Measurements from ENCODE around the gene BMS1. TPM values are rescaled to one million over a fixed set of nuclear protein-coding genes. Genes with fewer than 3 reads are reported as not detected.
"Not testable (repeated sequence)": the region's sequence is repeated elsewhere in the genome, so short reads cannot be mapped to it uniquely, and the experiment has no call there.

Gene BMS1
- total RNA-seq, 1 donor from 2014 or later: 14.1 TPM

GRCh38 chr10:42830237-42830636 lies 47.6 kb downstream of the BMS1 start:
- Mint-ChIP-seq H3K27ac (ENCODE audit: unreplicated experiment) (no peak overlapping the region), H3K4me3 (ENCODE audit: unreplicated experiment) (no peak overlapping the region), H3K9me3 (ENCODE audit: low read depth) (no peaks in the 10 kb centered on the region), H3K4me1 (ENCODE audit: low read depth) (no peaks in the 10 kb centered on the region), H3K27me3 (ENCODE audit: low read depth) (no peaks in the 10 kb centered on the region), H3K36me3 (ENCODE audit: low read depth) (peaks cover 29% of the 10 kb centered on the region)
- no peak for DNase-seq (ENCODE audit: low spot score)
- no peak for TF ChIP-seq CTCF (IDR thresholded peaks at IDR 0.05)

DNA sequence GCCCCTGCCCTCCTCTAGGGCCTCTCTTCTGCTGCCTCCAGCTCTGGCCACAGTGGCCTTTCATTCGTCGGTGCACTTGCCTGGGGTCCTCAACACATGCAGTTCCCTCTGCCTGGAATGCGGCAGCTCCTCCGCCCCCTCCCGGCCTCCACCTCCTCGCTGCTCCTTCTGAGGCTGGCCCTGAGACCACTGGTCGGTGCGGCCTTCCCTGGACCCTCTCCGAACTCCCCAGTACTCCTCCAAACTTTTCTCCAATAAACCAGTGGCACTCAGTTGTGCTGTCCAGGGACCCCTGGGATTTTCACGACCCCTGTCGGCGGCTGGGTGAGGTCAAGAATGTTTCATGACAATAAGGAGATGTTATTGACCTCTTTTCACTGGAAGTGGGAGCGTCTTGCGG lies 53.5 kb downstream of the BMS1 start:
- no peak overlapping the region for H3K27ac Mint-ChIP-seq (ENCODE audit: unreplicated experiment)

GRCh38 chr10:42836771-42837468 lies 54.3 kb downstream of the BMS1 start:
- peaks cover 4% of the 10 kb centered on the region for H3K36me3 Mint-ChIP-seq (ENCODE audit: low read depth)
- H3K27ac Mint-ChIP-seq (ENCODE audit: unreplicated experiment): no peak overlapping the region
- no peak for DNase-seq (ENCODE audit: low spot score)
- H3K9me3 Mint-ChIP-seq (ENCODE audit: low read depth): peaks cover 6% of the 10 kb centered on the region
- H3K4me1 Mint-ChIP-seq (ENCODE audit: low read depth): no peaks in the 10 kb centered on the region
- no peak overlapping the region for H3K4me3 Mint-ChIP-seq (ENCODE audit: unreplicated experiment)
- no peak for TF ChIP-seq CTCF (IDR thresholded peaks at IDR 0.05)
- no peaks in the 10 kb centered on the region for H3K27me3 Mint-ChIP-seq (ENCODE audit: low read depth)

More for the DNA sequence above, 53.5 kb downstream of the BMS1 start:
- H3K9me3 Mint-ChIP-seq (ENCODE audit: low read depth): peaks cover 6% of the 10 kb centered on the region
- no peaks in the 10 kb centered on the region for H3K4me1 Mint-ChIP-seq (ENCODE audit: low read depth)
- H3K27me3 Mint-ChIP-seq (ENCODE audit: low read depth): no peaks in the 10 kb centered on the region
- H3K36me3 Mint-ChIP-seq (ENCODE audit: low read depth): peaks cover 10% of the 10 kb centered on the region
- TF ChIP-seq CTCF (IDR thresholded peaks at IDR 0.05): no peak
- DNase-seq (ENCODE audit: low spot score): no peak
- no peak overlapping the region for H3K4me3 Mint-ChIP-seq (ENCODE audit: unreplicated experiment)

DNA sequence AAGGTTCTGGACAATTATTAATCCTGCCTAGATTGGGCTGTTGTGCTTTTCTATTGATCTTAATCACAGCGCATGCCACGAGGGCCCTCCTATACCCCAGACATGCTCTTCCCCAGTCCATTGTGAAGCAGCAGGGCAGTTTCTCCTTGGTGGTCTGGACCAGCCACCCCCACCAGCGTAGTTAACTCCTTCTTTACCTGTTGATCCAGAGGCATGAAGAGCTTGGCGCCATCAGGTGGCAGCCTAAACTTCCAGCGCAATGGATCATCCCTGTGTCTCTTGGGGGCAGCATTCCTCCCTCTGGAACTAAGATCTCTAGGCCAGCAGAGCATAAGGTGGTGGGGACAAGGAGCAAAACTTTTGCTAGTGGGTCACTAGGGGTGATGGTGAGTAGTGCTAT lies 62.2 kb downstream of the BMS1 start:
- not testable (repeated sequence) for H3K4me3 Mint-ChIP-seq (ENCODE audit: unreplicated experiment); H3K9me3 Mint-ChIP-seq (ENCODE audit: low read depth); H3K27me3 Mint-ChIP-seq (ENCODE audit: low read depth); H3K4me1 Mint-ChIP-seq (ENCODE audit: low read depth); H3K27ac Mint-ChIP-seq (ENCODE audit: unreplicated experiment); DNase-seq (ENCODE audit: low spot score); H3K36me3 Mint-ChIP-seq (ENCODE audit: low read depth)

DNA sequence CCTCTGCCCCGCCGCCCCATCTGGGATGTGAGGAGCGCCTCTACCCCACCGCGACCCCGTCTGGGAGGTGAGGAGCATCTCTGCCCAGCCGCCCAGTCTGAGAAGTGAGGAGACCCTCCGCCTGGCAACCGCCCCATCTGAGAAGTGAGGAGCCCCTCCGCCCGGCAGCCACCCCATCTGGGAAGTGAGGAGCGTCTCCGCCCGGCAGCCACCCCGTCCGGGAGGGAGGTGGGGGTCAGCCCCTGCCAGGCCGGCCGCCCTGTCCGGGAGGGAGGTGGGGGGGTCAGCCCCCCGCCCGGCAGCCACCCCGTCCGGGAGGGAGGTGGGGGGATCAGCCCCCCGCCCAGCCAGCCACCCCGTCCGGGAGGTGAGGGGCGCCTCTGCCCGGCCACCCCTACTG lies 64.7 kb downstream of the BMS1 start:
- not testable (repeated sequence) for H3K9me3 Mint-ChIP-seq (ENCODE audit: low read depth); H3K27ac Mint-ChIP-seq (ENCODE audit: unreplicated experiment); H3K36me3 Mint-ChIP-seq (ENCODE audit: low read depth); DNase-seq (ENCODE audit: low spot score); H3K4me1 Mint-ChIP-seq (ENCODE audit: low read depth); H3K4me3 Mint-ChIP-seq (ENCODE audit: unreplicated experiment)
- peaks cover 18% of the 10 kb centered on the region for H3K27me3 Mint-ChIP-seq (ENCODE audit: low read depth)

DNA sequence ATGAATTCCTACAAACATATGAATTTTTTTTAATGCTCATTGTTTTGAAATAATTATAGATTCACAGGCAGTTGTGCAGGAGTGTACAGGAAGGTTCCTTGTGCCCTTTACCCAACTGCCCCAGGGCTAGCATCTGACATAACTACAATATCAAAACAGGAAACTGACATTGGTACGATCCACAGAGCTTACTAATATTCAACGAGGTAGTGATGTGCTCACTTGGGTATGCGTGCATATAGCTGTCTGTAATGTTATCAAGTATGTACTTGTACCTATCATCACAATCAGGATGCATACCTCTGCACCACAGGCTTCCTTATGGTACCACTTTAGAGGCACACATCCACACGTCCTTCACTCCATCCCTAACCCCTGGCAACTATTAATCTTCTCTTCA lies 68.3 kb downstream of the BMS1 start:
- no peak overlapping the region for H3K27ac Mint-ChIP-seq (ENCODE audit: unreplicated experiment)
- H3K27me3 Mint-ChIP-seq (ENCODE audit: low read depth): peaks cover 43% of the 10 kb centered on the region
- peaks cover 10% of the 10 kb centered on the region for H3K9me3 Mint-ChIP-seq (ENCODE audit: low read depth)
- H3K36me3 Mint-ChIP-seq (ENCODE audit: low read depth): no peaks in the 10 kb centered on the region
- no peak for TF ChIP-seq CTCF (IDR thresholded peaks at IDR 0.05)
- H3K4me1 Mint-ChIP-seq (ENCODE audit: low read depth): no peaks in the 10 kb centered on the region
- no peak for DNase-seq (ENCODE audit: low spot score)
- H3K4me3 Mint-ChIP-seq (ENCODE audit: unreplicated experiment): no peak overlapping the region
